IPS DF 4.7 (cell line): ENCODE measurements around the gene SUCNR1.
"Not testable (repeated sequence)": the region's sequence is repeated elsewhere in the genome, so short reads cannot be mapped to it uniquely, and the experiment has no call there.

Experiments
- DNase-seq: peaks from one replicate; pipeline ENCODE4 v3.0.0-alpha.2; 2013; ENCODE audit warnings: low spot score; ENCODE audit errors: extremely low read depth

Gene SUCNR1

DNA sequence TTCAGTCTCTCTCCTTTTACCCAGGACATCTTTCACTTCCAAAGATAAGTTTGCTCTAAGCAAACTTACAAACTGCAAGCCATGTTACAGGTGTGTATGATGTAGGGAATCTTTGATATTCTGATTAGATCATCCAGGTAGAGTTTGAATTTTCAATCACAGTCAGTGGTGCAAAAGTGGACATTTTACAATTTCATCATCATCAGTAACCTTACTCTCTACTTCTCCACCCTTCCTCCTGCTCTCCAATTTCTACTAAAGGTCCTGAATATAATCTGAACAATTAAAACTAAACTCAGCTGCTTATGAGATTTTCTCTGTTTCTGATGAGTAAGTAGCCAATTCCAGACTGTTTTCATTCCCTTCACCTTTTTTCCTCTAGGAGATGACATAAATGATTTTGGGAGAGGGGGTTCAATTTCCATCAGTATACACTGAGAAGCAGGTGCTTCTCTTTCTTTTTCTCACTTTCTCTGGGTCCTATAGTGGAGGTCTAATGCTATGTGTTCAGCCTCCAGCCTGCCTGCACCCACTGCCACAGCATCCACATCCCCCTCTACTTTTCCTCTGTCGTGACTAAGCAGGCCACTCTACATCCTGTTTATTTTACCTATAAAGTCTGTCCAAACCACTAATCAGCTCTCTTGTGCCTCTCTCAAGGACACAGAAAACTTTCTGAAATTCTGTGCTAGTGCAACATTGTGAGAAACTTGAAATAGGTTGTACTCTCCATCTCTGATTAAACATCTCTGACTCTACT is 27.6 kb downstream of the SUCNR1 start:
- DNase-seq = no peak

DNA sequence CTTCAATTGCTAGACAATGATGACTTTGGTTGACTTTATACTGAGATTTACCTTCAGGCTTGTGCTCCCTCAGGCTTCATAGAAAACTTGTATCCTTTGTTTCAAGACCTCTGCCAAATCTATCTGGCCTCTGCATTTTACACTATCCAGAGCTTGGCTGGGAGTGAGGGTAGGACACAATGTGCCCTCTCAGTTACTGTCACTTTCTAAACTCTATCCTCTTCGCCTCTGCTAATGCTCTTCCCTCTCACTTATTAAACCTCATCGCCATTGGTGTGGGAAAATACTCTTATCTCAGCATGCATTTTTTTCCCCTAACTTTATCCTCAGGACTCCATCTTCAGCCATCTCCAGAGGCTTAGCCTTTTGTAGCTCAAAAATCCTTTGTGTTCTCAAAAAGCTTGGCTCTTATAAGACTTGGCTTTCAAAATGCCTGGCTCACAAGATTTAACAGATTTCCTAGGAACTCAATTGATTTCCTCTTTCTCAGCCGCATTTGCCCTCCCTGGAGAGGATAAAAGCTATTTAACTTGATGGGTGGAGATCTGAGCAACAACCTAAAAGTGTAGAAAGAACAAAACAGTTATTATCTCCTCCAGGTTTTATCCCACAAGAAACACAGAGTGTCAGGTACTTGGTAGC is 28.3 kb downstream of the SUCNR1 start:
- DNase-seq = no peak

- no peak for DNase-seq
These were observed 30.1 kb downstream of the SUCNR1 start for GRCh38 chr3:151903501-151903991.

GRCh38 chr3:151905647-151906046 is 32.2 kb downstream of the SUCNR1 start:
- no peak for DNase-seq

GRCh38 chr3:151906751-151907150 is 33.3 kb downstream of the SUCNR1 start:
- no peak for DNase-seq

GRCh38 chr3:151908399-151908798 is 35.0 kb downstream of the SUCNR1 start:
- DNase-seq = no peak

DNA sequence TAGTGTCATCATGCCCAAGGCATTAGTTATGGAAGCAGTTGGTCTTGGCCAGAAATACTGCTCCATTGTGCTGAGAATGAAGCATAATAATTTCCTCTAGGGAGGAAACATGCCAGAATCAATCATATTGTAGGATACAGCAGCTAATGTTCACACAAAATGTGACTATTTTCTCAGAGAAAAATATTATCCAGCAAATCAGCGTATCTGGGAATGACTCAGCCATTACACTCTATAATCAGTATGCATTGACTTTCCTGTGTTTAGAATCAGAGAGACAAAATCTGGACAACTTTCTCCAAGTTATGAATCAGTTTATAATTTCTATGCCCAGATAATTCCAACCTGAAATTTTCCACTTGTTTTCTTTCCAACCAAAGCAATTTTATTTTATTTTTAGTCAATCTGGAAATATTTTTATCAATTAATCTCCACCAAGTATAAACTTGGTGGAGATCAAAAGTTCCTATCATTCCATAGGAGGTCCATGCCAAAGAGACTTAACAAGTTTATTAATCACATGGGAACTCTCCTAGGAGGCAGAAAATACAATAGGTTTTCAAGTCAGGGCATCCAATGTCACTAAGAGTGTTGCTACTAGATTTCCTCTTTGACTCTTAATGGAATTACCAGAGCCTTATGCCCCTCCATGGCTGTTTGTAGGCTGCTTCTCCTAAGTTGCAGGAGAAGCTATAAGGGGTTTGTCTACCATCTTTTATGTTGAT is 36.4 kb downstream of the SUCNR1 start:
- DNase-seq = no peak

DNA sequence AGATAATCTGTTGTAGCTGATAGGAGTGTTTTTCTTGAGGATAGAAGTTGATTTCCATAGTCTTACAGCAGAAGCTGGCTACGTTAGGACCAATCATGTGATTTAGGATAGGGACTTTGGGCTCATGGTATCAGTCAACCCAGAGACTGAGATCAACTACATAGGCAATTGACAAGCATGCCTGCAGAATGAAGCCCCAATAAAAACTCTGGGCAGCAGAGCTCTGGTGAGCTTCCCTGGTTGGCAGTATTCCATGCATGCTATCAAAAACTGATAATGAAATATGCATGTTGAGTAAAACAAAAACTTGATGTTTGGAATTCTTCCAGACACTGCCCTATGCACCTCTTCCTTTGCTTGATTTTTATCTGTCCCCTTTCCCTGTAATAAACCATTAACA is 38.0 kb downstream of the SUCNR1 start:
- no peak for DNase-seq

GRCh38 chr3:151912028-151912427 is 38.6 kb downstream of the SUCNR1 start:
- no peak for DNase-seq

- DNase-seq = no peak
These were observed 43.3 kb downstream of the SUCNR1 start for GRCh38 chr3:151916781-151917180.

GRCh38 chr3:151918253-151919029 is 45.0 kb downstream of the SUCNR1 start:
- peak; percentile 9 for DNase-seq

GRCh38 chr3:151919030-151919328 is 45.5 kb downstream of the SUCNR1 start:
- DNase-seq = no peak

- no peak for DNase-seq
These were observed 46.0 kb downstream of the SUCNR1 start for GRCh38 chr3:151919446-151919845.

- DNase-seq = no peak
These were observed 50.5 kb downstream of the SUCNR1 start for GRCh38 chr3:151923901-151924300.

DNA sequence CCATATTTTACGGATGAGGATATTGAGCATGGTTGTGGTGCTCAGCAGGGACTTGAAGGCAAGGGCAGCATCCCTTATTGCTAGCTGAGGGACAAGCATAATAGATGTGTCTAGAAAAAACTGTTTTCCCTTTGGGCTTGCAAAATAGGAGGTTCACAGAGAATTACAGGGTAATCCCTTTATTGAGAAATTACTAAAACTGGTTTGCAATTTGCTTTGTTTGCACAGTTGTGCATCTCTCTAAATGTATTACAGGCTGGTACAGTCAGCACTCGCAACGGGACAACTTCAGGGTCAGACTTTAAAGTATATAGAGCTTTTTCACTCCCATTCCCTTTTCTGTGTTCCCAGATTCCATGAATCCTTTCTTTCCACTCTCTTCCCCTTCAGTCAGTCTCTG is 51.3 kb downstream of the SUCNR1 start:
- no peak for DNase-seq

DNA sequence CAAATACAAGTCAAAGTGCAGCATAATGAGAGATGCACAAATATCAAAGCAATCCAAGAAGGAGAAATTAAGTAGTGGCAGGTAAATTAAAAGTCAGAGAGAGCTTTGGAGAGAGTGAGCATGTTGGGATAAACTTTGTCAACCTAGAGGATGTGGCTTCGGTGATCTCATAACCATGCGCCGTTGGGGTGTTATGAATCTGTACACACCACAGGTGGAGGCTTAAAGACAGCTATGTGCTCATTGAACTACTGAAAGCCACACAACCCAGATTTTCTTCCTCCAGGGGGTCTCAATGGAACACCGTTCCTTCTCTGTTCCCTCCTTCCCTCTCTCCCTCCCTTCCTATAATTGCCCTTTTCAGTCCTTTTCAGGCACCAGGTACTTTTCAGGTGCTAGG is 52.0 kb downstream of the SUCNR1 start:
- DNase-seq = no peak

DNA sequence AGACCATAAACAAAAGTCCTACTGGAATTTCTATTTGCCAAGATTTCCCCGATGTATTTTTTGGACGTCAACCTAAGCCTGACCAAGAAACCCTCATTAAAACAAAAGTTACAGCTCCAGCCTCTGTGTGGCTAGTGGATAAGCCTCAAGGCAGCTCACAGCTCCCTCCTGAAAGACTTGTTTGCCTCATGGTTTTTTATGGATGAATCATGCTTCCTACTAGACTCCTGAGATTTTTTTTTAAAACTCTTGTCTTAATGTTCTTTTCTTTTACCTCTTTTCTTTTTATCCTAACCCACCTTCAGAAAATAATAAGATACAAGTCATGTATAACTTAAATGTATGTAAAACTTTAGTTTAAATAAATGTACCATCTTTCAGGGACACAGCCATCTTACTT is 52.4 kb downstream of the SUCNR1 start:
- DNase-seq = no peak

- DNase-seq = no peak
These were observed 53.5 kb downstream of the SUCNR1 start for GRCh38 chr3:151926956-151927355.

- DNase-seq = not testable (repeated sequence)
These were observed 54.6 kb downstream of the SUCNR1 start for GRCh38 chr3:151927915-151928525.

- no peak for DNase-seq
These were observed 57.7 kb downstream of the SUCNR1 start for GRCh38 chr3:151931171-151931570.

DNA sequence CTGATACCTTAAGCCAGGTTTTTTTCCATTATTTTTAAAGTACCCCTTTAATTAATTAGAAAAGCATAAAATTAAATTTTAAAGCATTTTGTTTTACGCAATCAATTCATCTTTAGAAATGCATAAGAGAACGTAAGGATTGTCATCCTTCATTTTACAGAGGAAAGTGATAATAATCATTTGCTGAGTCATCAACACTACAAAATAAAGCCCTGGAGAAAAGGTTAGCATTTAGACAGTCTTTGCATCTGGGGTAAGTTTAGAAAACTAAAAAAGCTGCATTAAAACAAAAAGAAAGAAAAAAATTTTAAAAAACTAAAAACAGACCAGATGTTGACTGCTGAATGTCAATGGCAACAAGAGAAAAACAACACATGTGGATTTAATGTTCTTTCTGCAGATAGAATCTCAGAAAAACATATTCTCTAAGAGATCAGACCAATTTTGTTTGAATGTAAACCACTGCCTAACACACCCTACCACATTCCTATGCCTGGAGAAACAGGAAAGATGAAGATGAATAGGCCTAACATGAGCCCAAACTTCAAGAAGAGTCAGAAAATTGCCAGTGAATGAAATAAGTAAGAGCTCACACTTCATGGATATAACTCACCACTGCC is 59.9 kb downstream of the SUCNR1 start:
- DNase-seq = no peak
